H9 (cell line): Measurements from ENCODE around the gene SLC49A4. TPM values are rescaled to one million over a fixed set of nuclear protein-coding genes. Genes with fewer than 3 reads are reported as not detected.

Source experiments
- DNase-seq: peaks from one replicate; pipeline ENCODE4 v3.0.0-alpha.2; 2017
- H2AFZ ChIP-seq: one replicate; pipeline ENCODE4 v1.6.1; 2013; ENCODE audit warnings: mild to moderate bottlenecking, low read length, control low read depth, moderate library complexity
- H2AK5ac ChIP-seq: 2 replicates; pipeline ENCODE4 v1.6.1; 2013; ENCODE audit warnings: low read length, control low read depth, mixed read lengths; ENCODE audit not compliant: insufficient read length
- H2BK120ac ChIP-seq: one replicate; pipeline ENCODE4 v1.6.1; 2013; ENCODE audit warnings: low read depth, mild to moderate bottlenecking, low read length, control low read depth, inconsistent platforms; ENCODE audit not compliant: poor library complexity, severe bottlenecking
- H2BK12ac ChIP-seq: 2 replicates; pipeline ENCODE4 v1.6.1; 2013; ENCODE audit warnings: low read length, control low read depth, mixed read lengths, low read depth; ENCODE audit not compliant: insufficient read length
- H2BK15ac ChIP-seq: 2 replicates; pipeline ENCODE4 v1.6.1; 2013; ENCODE audit warnings: low read depth, low read length, control low read depth
- H2BK20ac ChIP-seq: one replicate; pipeline ENCODE4 v1.6.1; 2013; ENCODE audit warnings: low read depth, mild to moderate bottlenecking, low read length, control low read depth, inconsistent platforms; ENCODE audit not compliant: poor library complexity, severe bottlenecking
- H2BK5ac ChIP-seq: 2 replicates; pipeline ENCODE4 v1.6.1; 2013; ENCODE audit warnings: low read length, control low read depth, mixed read lengths; ENCODE audit not compliant: insufficient read length
- H3K14ac ChIP-seq: 2 replicates; pipeline ENCODE4 v1.6.1; 2013; ENCODE audit warnings: low read length, control low read depth; ENCODE audit not compliant: insufficient read depth
- H3K18ac ChIP-seq: 2 replicates; pipeline ENCODE4 v1.6.1; 2013; ENCODE audit warnings: low read depth, mild to moderate bottlenecking, mixed read lengths, low read length, control low read depth; ENCODE audit not compliant: insufficient read length
- H3K23ac ChIP-seq: 2 replicates; pipeline ENCODE4 v1.6.1; 2013; ENCODE audit warnings: low read length, control low read depth, mixed read lengths, low read depth; ENCODE audit not compliant: insufficient read length
- H3K23me2 ChIP-seq: 2 replicates; pipeline ENCODE4 v1.6.1; 2013; ENCODE audit warnings: low read depth, mild to moderate bottlenecking, mixed read lengths, low read length, control low read depth; ENCODE audit not compliant: insufficient read length, poor library complexity, severe bottlenecking
- H3K27ac ChIP-seq: 2 replicates; pipeline ENCODE4 v1.5.1; 2013; ENCODE audit warnings: low read length, control low read depth, mixed read lengths, low read depth; ENCODE audit not compliant: insufficient read length
- H3K27me3 ChIP-seq: 2 replicates; pipeline ENCODE4 v1.6.1; 2013; ENCODE audit warnings: low read length, control low read depth, inconsistent platforms; ENCODE audit not compliant: insufficient read depth
- H3K4ac ChIP-seq: 2 replicates; pipeline ENCODE4 v1.6.1; 2013; ENCODE audit warnings: low read depth, mild to moderate bottlenecking, control low read depth, inconsistent platforms, low read length, moderate library complexity
- H3K4me1 ChIP-seq: 2 replicates; pipeline ENCODE4 v1.6.1; 2013; ENCODE audit warnings: low read length, control low read depth, inconsistent platforms; ENCODE audit not compliant: insufficient read depth
- H3K4me2 ChIP-seq: 2 replicates; pipeline ENCODE4 v1.6.1; 2013; ENCODE audit warnings: low read length, control low read depth, mixed read lengths; ENCODE audit not compliant: insufficient read length, insufficient read depth
- H3K56ac ChIP-seq: 2 replicates; pipeline ENCODE4 v1.6.1; 2013; ENCODE audit warnings: low read depth, mild to moderate bottlenecking, mixed read lengths, low read length, control low read depth; ENCODE audit not compliant: insufficient read length
- H3K79me1 ChIP-seq: 2 replicates; pipeline ENCODE4 v1.6.1; 2013; ENCODE audit warnings: low read depth, mild to moderate bottlenecking, moderate library complexity, low read length, control low read depth, inconsistent platforms; ENCODE audit not compliant: insufficient read depth, poor library complexity, severe bottlenecking
- H3K79me2 ChIP-seq: 2 replicates; pipeline ENCODE4 v1.6.1; 2013; ENCODE audit warnings: low read length, control low read depth, inconsistent platforms; ENCODE audit not compliant: insufficient read depth
- H3K9ac ChIP-seq: 2 replicates; pipeline ENCODE4 v1.6.1; 2013; ENCODE audit warnings: low read length, control low read depth, mixed read lengths; ENCODE audit not compliant: insufficient read length; ENCODE audit errors: extremely low read depth
- H3K9me3 ChIP-seq: one replicate; pipeline ENCODE4 v1.6.1; 2013; ENCODE audit warnings: low read depth, low read length, inconsistent platforms; ENCODE audit not compliant: control insufficient read depth
- H3T11ph ChIP-seq: one replicate; pipeline ENCODE4 v1.6.1; 2013; ENCODE audit warnings: mild to moderate bottlenecking, low read length, control low read depth, inconsistent platforms
- H4K20me1 ChIP-seq: one replicate; pipeline ENCODE4 v1.6.1; 2013; ENCODE audit not compliant: control insufficient read depth, insufficient read length, insufficient read depth
- H4K5ac ChIP-seq: 2 replicates; pipeline ENCODE4 v1.6.1; 2013; ENCODE audit warnings: low read depth, mild to moderate bottlenecking, mixed read lengths, low read length, control low read depth; ENCODE audit not compliant: insufficient read length
- H4K8ac ChIP-seq: replicated peaks from 2 replicates; pipeline ENCODE4 v1.6.1; 2013; ENCODE audit warnings: low read length, control low read depth, mixed read lengths, low read depth; ENCODE audit not compliant: insufficient read length
- H4K91ac ChIP-seq: 2 replicates; pipeline ENCODE4 v1.6.1; 2013; ENCODE audit warnings: low read depth, mild to moderate bottlenecking, moderate library complexity, mixed read lengths, low read length, control low read depth; ENCODE audit not compliant: insufficient read length
- H3K27ac Mint-ChIP-seq, 3 experiments: 2 replicates in 2 of 3; 3 replicates in 1 of 3; pipeline ENCODE4 v1.8.0; 2020 to 2021; ENCODE audit warnings: mixed read lengths in 3 of 3, mild to moderate bottlenecking in 1 of 3, moderate library complexity in 1 of 3
- H3K27me3 Mint-ChIP-seq: 2 replicates; pipeline ENCODE4 v1.8.0; 2021; ENCODE audit warnings: low read depth, mild to moderate bottlenecking, moderate library complexity, mixed read lengths
- H3K36me3 Mint-ChIP-seq, 3 experiments: 2 replicates in 2 of 3; 3 replicates in 1 of 3; pipeline ENCODE4 v1.8.0; 2020 to 2021; ENCODE audit warnings: low read depth in 3 of 3, mixed read lengths in 3 of 3; ENCODE audit not compliant: insufficient read depth in 1 of 3
- H3K4me1 Mint-ChIP-seq, 2 experiments: 2 replicates each; pipeline ENCODE4 v1.8.0; 2020; ENCODE audit warnings: mixed read lengths in 2 of 2
- H3K4me3 Mint-ChIP-seq, 2 experiments: 2 replicates in 1 of 2; 3 replicates in 1 of 2; pipeline ENCODE4 v1.8.0; 2020 to 2021; ENCODE audit warnings: mild to moderate bottlenecking in 2 of 2, mixed read lengths in 2 of 2, moderate library complexity in 1 of 2
- H3K9me3 Mint-ChIP-seq, 2 experiments: 2 replicates in 1 of 2; 3 replicates in 1 of 2; pipeline ENCODE4 v1.8.0; 2020; ENCODE audit warnings: mild to moderate bottlenecking in 2 of 2, mixed read lengths in 2 of 2, moderate library complexity in 1 of 2
- CTCF ChIP-seq: fragments of 200-600 bp; sonication (generic); conservative IDR thresholded peaks from 3 replicates; pipeline ENCODE4 v1.8.0; 2021; ENCODE audit warnings: antibody characterized with exemption, mild to moderate bottlenecking
- WGBS: extraction: QIAGEN DNeasy Blood & Tissue Kit; methylation state at CpG from one replicate; pipeline ENCODE4 v1.1.7; 2013; ENCODE audit warnings: missing lambda C conversion rate, low lambda C conversion rate, mixed read lengths; ENCODE audit not compliant: insufficient read length; ENCODE audit errors: extremely low coverage; 5-methylcytosine and 5-hydroxymethylcytosine counted together
- total RNA-seq: library from RNA; stranded (reverse); gene quantifications from 2 replicates; pipeline ENCODE4 v1.2.1, GENCODE V29; 2021

Gene SLC49A4
- total RNA-seq, 1 experiment from 2014 or later: 10.7 TPM

- WGBS: no CpG with 5 or more reads among the region's 3 CpGs
- H2AK5ac ChIP-seq: no peak overlapping the region
- H3K4me1 Mint-ChIP-seq: peaks cover 15 to 37% of the 10 kb centered on the region in 2 experiments
These were observed 35.9 kb upstream of the SLC49A4 start for GRCh38 chr3:122758877-122759560.

More at GRCh38 chr3:122758877-122759560, 35.9 kb upstream of the SLC49A4 start:
- no peak for DNase-seq
- H2BK20ac ChIP-seq: no peak overlapping the region
- H2BK12ac ChIP-seq: no peak overlapping the region
- Mint-ChIP-seq H3K27ac (no peak overlapping the region), H3K27me3 (no peaks in the 10 kb centered on the region), H3K9me3 (no peaks in the 10 kb centered on the region), H3K4me3 (no peak overlapping the region), H3K36me3 (peaks cover 4 to 9% (median 5%) of the 10 kb centered on the region in 3 experiments; a peak in 6 of 7 replicates)
- H3K4me1 ChIP-seq: no peaks in the 10 kb centered on the region; the same call in 1 of the 2 replicates
- no peak overlapping the region for H3K9ac ChIP-seq
- no peak overlapping the region for H4K5ac ChIP-seq
- no peaks in the 10 kb centered on the region for H4K20me1 ChIP-seq
- H2BK120ac ChIP-seq: no peak overlapping the region
- H3K4ac ChIP-seq: no peak overlapping the region
- no peak overlapping the region for H2AFZ ChIP-seq
- H3K27ac ChIP-seq: no peak overlapping the region
- no peaks in the 10 kb centered on the region for H3K27me3 ChIP-seq
- no peak overlapping the region for H3K4me2 ChIP-seq
- no peaks in the 10 kb centered on the region for H3K79me1 ChIP-seq
- no peak overlapping the region for H2BK15ac ChIP-seq
- H2BK5ac ChIP-seq: no peak overlapping the region
- TF ChIP-seq CTCF: no peak
- no peak overlapping the region for H3K56ac ChIP-seq
- H3K79me2 ChIP-seq: no peaks in the 10 kb centered on the region
- no peak overlapping the region for H3T11ph ChIP-seq
- H3K23me2 ChIP-seq: no peaks in the 10 kb centered on the region
- no peak overlapping the region for H3K14ac ChIP-seq
- H4K91ac ChIP-seq: no peak overlapping the region
- H3K23ac ChIP-seq: no peak overlapping the region
- H3K18ac ChIP-seq: no peak overlapping the region
- no peak overlapping the region for H4K8ac ChIP-seq
- no peaks in the 10 kb centered on the region for H3K9me3 ChIP-seq
